ENCODE measurements around the gene ACAA1. TPM values are rescaled to one million over a fixed set of nuclear protein-coding genes. Genes with fewer than 3 reads are reported as not detected.

ACAA1 gene
- total and polyA plus RNA-seq, 2 experiments from 2014 or later, result 141 to 250 TPM

GRCh38 chr3:38120693-38121450, 16.1 kb downstream of the ACAA1 start:
- H3K4me3 ChIP-seq, result no peak overlapping the region
- no peaks in the 10 kb centered on the region for H3K27me3 ChIP-seq
- H2AFZ ChIP-seq, result no peak overlapping the region
- H3K4me1 ChIP-seq (ENCODE audit: insufficient read depth), result no peaks in the 10 kb centered on the region
- no peaks in the 10 kb centered on the region for H3K79me2 ChIP-seq
- no peak for DNase-seq (ENCODE audit: low spot score)
- H3K36me3 ChIP-seq (replicated peaks; ENCODE audit: insufficient read depth, low read depth), result no peaks in the 10 kb centered on the region
- no peak overlapping the region for H3K4me2 ChIP-seq
- no peak overlapping the region for H3K27ac ChIP-seq
- no peaks in the 10 kb centered on the region for H3K9me2 ChIP-seq (replicated peaks; ENCODE audit: insufficient read depth)
- no peaks in the 10 kb centered on the region for H3K9me3 ChIP-seq (ENCODE audit: low read depth)
- WGBS (ENCODE audit: low lambda C conversion rate, missing lambda C conversion rate), result 93% methylated on average over 11 of the region's 11 CpGs
- H4K20me1 ChIP-seq (ENCODE audit: insufficient read depth, poor library complexity, severe bottlenecking), result peaks cover 9% of the 10 kb centered on the region
- TF ChIP-seq EZH2 (IDR thresholded peaks at IDR 0.05; ENCODE audit: borderline replicate concordance) (no peak), EZH2phosphoT487 (IDR thresholded peaks at IDR 0.05; ENCODE audit: low read depth, severe bottlenecking, unreplicated experiment) (no peak)
- TF ChIP-seq, protein P1, sequence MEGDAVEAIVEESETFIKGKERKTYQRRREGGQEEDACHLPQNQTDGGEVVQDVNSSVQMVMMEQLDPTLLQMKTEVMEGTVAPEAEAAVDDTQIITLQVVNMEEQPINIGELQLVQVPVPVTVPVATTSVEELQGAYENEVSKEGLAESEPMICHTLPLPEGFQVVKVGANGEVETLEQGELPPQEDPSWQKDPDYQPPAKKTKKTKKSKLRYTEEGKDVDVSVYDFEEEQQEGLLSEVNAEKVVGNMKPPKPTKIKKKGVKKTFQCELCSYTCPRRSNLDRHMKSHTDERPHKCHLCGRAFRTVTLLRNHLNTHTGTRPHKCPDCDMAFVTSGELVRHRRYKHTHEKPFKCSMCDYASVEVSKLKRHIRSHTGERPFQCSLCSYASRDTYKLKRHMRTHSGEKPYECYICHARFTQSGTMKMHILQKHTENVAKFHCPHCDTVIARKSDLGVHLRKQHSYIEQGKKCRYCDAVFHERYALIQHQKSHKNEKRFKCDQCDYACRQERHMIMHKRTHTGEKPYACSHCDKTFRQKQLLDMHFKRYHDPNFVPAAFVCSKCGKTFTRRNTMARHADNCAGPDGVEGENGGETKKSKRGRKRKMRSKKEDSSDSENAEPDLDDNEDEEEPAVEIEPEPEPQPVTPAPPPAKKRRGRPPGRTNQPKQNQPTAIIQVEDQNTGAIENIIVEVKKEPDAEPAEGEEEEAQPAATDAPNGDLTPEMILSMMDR (IDR thresholded peaks at IDR 0.05; ENCODE audit: poor library complexity), result no peak

- H2AFZ ChIP-seq, result no peak overlapping the region
- H4K20me1 ChIP-seq (ENCODE audit: insufficient read depth, poor library complexity, severe bottlenecking), result peaks cover 9% of the 10 kb centered on the region
- TF ChIP-seq, protein P1 (IDR thresholded peaks at IDR 0.05; ENCODE audit: poor library complexity), result no peak
- TF ChIP-seq EZH2 (IDR thresholded peaks at IDR 0.05; ENCODE audit: borderline replicate concordance) (no peak), EZH2phosphoT487 (IDR thresholded peaks at IDR 0.05; ENCODE audit: low read depth, severe bottlenecking, unreplicated experiment) (no peak)
- H3K27ac ChIP-seq, result no peak overlapping the region
- H3K4me1 ChIP-seq (ENCODE audit: insufficient read depth), result no peaks in the 10 kb centered on the region
- no peaks in the 10 kb centered on the region for H3K9me3 ChIP-seq (ENCODE audit: low read depth)
- no peaks in the 10 kb centered on the region for H3K36me3 ChIP-seq (replicated peaks; ENCODE audit: insufficient read depth, low read depth)
- no peaks in the 10 kb centered on the region for H3K79me2 ChIP-seq
- H3K27me3 ChIP-seq, result no peaks in the 10 kb centered on the region
- no peak for DNase-seq (ENCODE audit: low spot score)
- H3K4me3 ChIP-seq, result no peak overlapping the region
- WGBS (ENCODE audit: low lambda C conversion rate, missing lambda C conversion rate), result 89% methylated on average over 7 of the region's 7 CpGs
- no peaks in the 10 kb centered on the region for H3K9me2 ChIP-seq (replicated peaks; ENCODE audit: insufficient read depth)
- H3K4me2 ChIP-seq, result no peak overlapping the region
These were observed 16.9 kb downstream of the ACAA1 start for GRCh38 chr3:38119821-38120692.

DNA sequence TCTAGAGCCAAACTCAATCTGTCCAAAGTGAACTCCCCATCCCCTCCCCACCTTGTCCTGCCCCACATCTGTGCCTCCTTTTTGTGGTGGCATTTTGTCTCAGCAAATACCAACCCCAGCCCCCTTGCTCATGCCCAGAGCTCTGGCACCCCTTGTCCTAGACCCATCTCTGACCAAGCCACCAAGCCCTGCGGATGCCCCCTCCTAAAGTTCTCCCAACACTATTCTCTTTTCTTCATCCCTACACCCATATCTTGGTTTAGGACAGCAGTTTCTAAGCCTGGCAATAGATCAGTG, 17.7 kb downstream of the ACAA1 start:
- 96% methylated on average over 1 of the region's 1 CpG for WGBS (ENCODE audit: low lambda C conversion rate, missing lambda C conversion rate)
- H2AFZ ChIP-seq, result no peak overlapping the region
- no peak overlapping the region for H3K4me3 ChIP-seq
- H3K9me2 ChIP-seq (replicated peaks; ENCODE audit: insufficient read depth), result no peaks in the 10 kb centered on the region
- no peaks in the 10 kb centered on the region for H3K36me3 ChIP-seq (replicated peaks; ENCODE audit: insufficient read depth, low read depth)
- H4K20me1 ChIP-seq (ENCODE audit: insufficient read depth, poor library complexity, severe bottlenecking), result peaks cover 2% of the 10 kb centered on the region
- TF ChIP-seq, protein P1 (IDR thresholded peaks at IDR 0.05; ENCODE audit: poor library complexity), result no peak
- TF ChIP-seq EZH2phosphoT487 (IDR thresholded peaks at IDR 0.05; ENCODE audit: low read depth, severe bottlenecking, unreplicated experiment) (no peak), EZH2 (IDR thresholded peaks at IDR 0.05; ENCODE audit: borderline replicate concordance) (no peak)
- no peak overlapping the region for H3K4me2 ChIP-seq
- H3K79me2 ChIP-seq, result no peaks in the 10 kb centered on the region
- no peaks in the 10 kb centered on the region for H3K4me1 ChIP-seq (ENCODE audit: insufficient read depth)
- no peaks in the 10 kb centered on the region for H3K27me3 ChIP-seq
- no peak overlapping the region for H3K27ac ChIP-seq
- no peaks in the 10 kb centered on the region for H3K9me3 ChIP-seq (ENCODE audit: low read depth)
- no peak for DNase-seq (ENCODE audit: low spot score)
